Activated CD4-positive, CD25-positive, alpha-beta regulatory T cell (primary cell): ENCODE results near the gene NTF3.

Experiments used
- DNase-seq, 4 experiments: peaks; one replicate each; lab custom pipeline; 2025; lab: John Stamatoyannopoulos, UW

Gene NTF3

DNA sequence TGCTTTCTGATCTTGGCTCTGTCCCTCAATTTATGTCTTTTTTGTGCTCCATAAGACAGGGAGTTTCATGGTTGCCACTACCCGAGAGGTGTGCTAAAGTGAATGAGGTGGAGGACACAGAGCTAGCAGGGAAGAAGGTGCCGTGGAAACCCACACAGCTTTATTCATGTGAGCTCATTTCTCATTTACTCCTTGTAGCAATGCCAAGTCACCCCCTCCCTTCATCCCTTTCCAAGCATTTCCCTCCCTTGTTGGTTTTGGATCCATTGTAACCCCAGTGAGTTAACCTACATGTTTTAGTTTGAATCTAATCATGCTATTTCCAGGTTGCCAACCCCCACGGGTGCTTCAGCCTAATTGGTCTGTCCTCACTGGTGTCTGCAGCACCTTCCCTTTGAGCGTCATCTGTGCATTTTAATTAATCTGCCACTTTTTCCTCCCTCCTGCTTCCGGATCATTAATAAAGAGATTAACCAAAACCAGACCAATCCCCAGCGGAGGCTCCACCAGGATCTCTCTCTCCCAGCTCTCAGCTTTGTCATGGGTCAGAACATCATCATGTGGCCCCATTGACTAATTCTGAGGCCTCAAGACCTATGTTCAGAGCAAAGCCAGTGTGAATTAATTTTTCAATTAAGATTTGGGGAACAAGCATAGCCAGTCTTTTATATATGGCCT lies 56.2 kb downstream of the NTF3 start:
- no peak for DNase-seq

DNA sequence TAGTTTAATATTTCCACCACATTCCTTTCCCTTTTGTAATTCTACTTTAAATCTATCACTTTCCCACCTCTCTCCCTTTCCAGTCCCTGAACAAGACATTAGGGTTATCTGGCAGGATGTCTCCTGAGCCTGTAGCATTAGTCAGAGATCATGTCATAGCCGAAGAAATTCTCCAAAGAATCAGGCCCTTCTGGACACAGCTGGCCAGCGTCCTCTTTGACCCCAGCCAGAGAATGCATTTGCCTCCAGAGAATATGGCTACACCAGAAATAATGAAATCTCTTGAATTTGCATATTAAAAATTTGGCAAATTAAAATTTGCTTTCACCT lies 56.7 kb downstream of the NTF3 start:
- no peak for DNase-seq

DNA sequence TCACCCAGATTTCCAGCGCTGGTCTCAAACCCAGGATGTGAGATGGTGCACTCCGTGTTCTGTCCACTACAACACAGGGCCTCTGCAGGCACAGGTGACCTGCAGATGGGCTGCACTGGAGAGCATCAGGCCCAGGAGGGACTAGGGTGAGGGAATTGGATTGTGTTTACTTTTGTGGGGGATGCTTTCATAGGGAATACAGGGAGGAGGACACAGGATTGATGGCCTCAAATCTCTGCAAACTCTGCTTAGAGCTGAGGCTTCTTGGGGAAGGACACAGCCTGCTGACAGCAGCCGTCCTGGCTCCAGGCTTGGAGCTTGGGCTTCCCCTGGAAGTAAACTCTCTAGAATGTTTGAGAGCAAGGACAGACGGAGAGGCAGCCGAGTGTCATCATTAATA lies 57.1 kb downstream of the NTF3 start:
- DNase-seq, result no peak

DNA sequence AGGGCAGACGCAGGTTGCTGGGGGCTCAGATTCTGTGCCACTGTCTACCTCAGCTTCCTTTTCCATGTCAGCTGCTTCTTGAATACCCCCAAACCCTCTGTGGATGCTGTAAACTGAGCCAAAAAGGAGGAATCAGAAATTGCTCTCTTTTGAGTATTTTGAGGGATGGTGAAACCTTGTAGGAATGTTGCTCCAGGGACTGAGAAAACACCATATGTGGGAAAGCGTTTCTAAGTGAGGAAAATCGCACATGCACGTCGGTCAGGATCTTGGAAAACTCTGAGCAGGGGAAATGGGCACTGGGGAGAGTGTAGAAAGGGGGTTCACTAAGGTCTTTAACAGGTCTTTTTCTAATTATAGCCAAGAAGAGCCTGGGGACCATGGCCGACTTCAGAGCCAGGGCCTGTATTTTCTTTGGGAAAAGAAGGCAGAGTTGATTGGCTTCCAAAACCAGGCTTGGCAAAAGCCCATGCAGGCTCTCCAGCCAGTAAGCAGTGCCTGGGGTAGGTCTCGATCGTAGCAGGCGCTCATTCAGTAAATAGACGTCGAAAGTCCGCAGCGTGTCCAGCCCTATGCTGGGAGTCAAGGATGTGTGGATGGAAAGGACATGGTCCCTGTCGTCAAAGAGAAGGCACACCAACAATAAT lies 58.0 kb downstream of the NTF3 start:
- no peak for DNase-seq

DNA sequence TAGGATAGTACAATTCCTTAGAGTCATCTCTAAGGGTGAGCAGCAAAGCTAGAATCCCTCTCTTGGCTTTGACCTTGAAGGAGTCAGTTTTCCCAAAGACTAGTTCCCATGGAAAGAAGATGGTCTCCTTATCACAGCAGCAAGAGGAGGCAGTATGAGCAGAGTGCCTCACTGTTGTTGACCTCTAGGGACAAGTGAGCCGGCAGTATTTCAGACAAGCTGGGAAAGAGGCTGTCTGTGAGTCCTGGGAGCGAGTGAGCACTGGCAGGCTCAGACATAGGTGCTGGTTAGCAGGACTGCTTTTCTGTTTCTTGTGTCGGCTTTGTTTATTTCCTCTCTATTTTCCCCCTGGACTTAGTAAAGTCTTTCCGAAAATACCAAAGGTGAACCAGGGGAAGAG lies 60.7 kb downstream of the NTF3 start:
- DNase-seq, result no peak

DNA sequence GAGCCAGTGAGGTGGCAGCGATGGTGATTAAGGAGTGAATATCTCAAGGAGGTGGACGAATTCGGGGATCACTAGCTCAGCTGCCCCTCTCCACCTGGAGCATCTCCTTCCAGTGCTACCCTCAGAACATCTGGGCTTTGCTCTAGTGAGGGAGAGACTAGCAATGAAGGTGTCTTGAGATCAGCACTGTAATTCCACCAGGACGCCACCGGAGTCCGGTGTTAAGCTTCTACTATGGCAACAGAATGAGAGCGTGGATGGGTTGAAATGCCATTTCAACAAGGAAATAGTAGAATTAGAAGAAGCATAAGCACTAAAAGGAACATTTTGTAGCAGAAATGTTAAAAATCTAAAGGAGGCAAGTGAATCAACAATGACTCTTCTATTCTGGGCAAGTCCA lies 61.1 kb downstream of the NTF3 start:
- DNase-seq, result no peak

DNA sequence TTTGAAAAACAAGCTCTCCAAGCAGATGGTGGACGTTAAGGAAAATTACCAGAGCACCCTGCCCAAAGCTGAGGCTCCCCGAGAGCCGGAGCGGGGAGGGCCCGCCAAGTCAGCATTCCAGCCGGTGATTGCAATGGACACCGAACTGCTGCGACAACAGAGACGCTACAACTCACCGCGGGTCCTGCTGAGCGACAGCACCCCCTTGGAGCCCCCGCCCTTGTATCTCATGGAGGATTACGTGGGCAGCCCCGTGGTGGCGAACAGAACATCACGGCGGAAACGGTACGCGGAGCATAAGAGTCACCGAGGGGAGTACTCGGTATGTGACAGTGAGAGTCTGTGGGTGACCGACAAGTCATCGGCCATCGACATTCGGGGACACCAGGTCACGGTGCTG lies 62.4 kb downstream of the NTF3 start:
- DNase-seq, result no peak

DNA sequence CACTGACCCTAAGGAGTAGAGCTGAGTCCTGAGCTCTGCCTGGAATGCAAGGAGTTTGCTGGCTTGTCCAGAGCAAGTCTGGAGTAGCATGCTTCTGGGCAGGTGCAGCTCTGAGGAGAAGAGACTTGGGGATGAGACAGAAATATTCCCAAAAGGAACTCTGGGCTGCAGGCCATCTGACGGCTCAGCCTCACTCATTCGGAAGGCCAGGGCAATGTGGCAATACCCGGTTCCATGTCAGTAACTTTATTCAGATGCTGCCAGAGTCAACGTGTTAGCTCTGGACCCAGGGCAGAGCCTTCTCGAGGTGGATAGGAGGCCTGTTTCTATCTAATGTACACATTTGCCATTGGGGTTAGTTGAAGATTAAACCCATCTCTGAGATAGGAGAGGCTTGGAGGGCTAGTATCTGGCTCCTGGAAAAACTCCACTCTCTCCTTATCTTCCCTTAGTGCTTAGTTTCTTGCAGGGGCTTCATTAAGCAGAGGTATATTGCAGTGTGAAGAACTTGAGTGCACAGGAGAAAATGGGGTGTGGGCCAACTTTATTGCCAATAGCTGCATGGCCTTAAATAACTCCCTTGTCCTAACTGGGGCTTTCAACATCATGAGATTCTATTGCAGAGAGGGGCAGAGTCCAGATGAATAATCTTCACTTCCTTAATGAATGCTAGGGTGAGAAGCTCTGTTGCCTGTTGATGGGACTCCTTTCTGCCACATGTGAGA lies 65.6 kb downstream of the NTF3 start:
- DNase-seq, result no peak

DNA sequence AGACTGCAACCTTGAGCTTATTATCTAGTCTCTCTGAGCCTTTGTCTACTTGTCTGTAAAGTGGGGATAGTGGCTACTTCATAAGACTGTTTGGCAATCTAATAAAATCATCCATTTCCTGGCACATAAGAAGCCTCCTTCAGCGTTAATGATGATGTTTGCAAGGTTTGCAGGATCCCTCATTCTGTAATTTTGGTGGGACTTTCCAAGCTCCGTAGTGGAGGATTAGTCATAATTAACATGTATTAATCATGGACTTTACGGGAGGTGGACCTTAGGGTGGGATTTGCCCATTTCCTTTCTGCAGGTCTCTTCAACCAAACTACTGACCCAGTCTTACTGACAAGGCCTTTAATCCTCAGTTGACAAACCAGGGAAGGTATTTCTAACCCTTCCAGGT lies 66.2 kb downstream of the NTF3 start:
- no peak for DNase-seq

DNA sequence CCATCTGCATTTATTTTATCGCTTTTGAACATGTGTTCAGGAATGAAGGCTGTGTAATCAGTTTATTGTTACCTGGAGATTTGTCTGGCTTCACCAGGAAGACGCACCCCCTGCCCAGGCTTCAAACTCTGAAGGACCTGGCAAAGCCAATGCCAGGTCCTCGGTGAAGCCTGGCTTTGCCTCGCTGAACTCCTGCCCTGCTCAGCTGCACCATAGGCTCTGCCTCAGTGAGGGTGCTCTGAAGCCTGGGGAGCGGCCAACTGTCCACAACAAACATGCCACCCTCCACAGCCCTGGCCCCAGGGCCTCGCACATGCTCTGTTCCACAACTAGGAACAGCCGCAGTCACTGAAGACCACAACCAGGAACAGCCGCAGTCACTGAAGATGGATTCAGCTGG lies 66.9 kb downstream of the NTF3 start:
- DNase-seq, result no peak

DNA sequence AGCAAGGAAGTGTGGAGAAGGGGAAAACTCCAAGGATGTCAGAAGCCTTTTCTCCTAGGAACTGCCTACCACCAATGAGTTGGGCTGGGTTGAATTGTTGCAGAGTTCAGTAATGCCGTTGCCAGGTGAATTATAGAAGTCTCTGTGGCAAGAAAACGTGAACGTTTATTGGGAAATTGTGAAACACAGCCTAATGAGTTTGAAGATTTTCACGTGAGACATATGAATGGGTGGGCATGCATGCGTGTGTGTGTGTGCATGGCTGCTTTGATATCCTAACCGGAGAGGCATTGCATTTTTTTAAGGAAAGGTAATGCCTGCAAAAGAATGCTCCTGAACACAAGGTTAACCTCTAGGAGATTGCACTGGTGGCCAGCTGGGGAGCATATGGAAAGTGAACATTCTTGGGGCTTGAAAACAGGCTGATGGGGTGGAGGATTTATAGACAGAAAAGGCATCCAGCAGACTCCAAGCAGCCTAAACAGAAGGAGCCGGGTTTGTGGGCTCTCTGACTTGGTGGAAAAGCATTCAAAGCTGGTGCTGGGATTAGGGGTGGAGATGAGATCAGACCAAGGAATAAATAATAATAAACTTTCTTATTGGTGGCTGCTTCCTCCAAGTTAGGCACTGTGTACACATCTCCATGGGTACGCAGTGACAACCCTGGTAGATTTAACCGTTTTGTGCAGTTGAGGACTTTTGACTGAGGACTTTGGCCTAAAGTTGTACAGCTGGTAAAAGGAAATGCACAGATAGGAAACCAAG lies 67.8 kb downstream of the NTF3 start:
- DNase-seq, result no peak

DNA sequence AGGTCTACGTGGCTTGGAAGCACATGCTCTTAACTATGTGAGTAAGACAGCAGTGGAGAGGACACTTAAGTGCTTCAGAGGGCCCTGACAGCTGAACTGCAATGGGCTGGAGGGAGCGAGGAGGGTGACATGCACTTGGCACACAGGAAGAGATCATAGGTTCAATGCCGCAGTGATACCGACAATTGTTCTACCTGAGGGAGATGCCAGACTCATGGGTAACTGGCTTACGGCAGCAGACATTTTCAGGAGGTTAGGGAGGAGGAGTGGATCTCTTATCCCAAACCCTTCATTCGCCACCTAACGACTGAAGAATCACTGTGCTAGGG lies 68.4 kb downstream of the NTF3 start:
- DNase-seq, result no peak

DNA sequence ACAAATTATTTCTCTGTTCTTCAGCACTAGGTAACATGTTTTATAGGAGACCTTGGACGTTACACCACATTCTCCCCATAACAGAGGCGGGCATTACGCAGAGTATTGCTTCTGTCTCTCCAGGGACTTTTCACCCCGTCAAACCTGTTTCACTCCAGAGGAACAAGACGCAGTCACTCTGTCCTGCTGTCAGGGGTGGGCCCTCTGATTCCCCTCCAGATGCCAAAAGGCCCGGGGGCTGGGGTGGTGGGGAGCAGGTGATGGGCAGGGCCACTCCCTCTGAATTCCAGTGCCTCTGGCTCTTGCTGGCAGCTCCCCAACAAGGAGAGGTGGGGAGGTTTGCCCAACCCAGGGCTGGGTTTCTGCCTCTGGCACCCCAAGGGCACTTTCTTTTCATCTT lies 71.9 kb downstream of the NTF3 start:
- DNase-seq, result no peak

DNA sequence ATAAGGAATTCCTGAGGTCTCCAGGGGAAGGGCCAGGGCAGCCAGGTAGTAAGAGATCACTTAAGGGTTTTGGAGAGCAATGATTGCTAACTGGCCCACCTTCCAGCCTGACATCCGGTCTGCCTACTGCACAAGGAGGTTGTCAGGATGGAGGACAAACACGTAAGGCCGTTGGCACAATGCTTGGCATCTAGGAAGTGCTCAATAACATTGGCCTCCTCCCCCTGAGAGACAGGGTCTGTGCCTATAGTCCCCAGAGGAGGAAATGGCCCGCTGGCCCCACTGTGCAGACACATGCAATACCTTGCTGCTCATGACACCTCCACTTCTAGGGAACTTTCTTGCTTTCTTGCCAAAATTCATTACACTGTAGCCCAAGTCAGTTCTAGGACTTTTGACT lies 73.2 kb downstream of the NTF3 start:
- no peak for DNase-seq

DNA sequence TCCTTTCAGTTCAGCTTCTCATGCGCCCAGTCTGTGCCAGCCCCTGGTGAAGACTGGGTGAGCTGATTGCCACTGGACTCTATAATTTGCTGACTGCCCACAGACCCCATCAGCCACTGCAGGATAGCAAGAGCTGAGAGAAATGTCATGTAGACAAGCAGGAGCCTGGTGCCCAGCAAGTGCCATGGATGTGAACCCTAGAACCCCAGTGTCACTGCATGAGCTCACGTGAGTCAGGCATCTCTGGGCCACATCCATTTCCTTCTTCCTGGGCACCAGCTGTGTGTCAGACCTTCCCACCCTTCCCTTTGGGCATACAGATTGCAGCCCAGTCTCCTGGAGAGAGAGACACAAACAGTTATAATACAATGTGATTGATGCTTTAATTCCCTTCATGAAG lies 73.8 kb downstream of the NTF3 start:
- no peak for DNase-seq

DNA sequence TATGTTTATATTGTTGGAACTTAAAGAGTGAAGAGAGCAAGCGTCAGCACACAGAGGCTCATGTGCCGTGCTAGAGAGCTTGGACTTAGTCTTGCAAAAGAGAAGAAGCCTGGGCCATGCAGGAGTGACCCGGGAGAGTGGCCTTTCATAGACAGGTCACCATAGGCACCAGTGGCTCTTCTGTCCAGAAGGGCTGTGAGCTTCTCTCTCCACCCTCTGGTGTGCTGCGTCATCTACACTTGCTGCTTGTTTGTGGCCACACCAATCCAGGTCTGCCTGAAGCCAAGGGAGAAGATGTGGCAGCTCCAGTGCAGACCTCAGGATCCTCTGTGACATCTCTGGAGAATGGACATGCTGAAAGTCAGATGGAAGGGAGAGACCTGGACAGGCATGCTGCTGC lies 74.4 kb downstream of the NTF3 start:
- no peak for DNase-seq

DNA sequence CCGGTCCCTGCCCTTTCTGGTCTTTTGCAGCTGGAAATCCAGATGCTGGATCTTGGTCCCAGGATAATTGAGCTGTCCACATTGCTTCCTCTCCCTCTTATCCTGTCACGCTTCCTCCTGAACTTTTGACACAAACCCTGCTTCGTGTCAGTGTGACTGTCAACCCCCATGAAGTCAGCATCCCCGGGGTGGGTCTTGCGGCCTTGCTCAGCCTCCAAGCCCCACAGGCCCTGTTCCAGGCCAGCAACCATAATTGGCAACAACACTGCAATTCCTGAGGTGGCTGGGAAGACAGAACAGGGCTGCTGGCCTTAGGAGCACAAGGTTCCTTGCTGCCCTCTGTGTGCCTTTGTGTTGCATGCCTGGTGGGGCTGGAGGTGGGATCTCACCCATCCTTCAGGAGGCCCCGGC lies 74.9 kb downstream of the NTF3 start:
- DNase-seq, result no peak

DNA sequence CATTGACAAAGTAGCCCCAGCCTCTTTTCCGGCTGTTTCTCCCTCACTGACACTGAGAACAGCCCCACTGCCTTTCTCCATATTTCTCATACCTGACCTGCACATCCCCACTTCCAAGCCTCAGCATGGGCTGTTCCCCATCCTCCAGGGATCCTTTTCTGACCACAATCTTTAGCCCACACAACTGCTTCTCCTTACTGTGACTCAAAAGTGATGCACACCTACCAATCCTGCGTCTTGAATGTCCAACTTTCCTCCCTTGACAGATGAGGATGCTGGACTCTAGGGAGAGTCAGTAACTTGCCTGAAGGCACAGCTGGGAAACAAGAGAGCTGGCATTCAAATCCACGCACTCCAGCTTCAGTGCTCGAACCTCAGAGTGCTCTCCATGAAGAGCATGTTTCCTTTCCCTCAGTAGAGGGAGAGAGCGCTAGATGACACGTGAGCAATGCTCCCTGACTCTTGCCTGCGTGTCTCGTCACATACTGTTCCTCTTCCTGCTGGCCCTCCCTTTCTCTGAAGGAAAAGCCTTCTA lies 75.6 kb downstream of the NTF3 start:
- no peak for DNase-seq

DNA sequence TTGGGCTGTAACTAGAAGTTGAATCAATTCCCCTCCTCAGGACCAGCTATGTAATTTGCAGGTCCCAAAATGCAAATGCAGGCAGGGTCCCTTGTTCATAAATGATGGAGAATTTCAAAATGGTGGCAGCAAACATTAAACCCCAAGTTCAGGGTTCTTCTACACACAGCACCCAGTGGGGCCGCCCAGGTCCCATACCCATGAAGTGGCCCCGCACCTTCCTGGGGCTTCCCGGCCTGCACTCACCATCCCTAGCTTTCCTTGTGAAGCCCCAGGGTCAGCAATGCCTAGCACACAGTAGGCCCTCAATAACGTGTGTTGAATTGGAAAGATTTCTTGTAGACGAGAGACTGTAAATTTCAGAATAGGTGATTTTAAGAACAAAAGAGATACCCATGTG lies 76.0 kb downstream of the NTF3 start:
- DNase-seq, result no peak

DNA sequence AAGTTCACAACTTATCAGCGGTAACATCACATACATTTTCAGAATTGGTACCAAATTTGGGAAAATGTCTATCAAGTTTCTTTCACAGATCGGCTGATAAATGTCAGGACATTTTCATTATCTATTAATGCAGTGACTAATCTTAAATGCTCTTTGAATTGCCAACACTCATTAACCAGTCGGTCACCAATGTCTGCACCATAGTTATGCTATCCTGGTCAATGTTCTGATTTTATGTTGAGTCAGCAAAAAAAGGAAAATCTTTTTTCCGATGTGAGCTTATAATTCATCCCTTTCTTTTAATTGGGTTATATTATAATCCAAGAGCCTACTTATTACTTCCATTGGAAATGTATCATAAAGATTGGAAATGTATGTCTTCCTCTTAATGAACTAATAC lies 77.2 kb downstream of the NTF3 start:
- DNase-seq, result no peak

DNA sequence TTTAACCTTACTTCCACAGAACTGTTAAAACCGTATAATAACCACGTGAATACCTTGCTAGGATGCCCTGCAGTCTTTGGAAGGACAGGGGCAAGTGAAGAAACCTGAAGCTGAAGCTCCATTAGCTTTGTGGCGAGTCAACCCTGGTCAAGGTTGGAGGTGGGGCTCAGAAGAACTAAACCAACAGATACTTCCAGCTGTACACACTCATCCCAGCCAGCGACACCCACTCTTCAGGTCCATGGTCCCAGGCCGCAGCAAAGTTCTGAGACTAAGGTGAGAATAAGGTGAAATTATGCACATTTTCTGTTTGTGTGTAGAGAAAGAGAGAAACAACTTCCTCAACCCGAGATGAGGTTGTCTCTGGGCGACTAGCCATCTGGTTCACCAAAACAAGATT lies 77.6 kb downstream of the NTF3 start:
- DNase-seq, result no peak

DNA sequence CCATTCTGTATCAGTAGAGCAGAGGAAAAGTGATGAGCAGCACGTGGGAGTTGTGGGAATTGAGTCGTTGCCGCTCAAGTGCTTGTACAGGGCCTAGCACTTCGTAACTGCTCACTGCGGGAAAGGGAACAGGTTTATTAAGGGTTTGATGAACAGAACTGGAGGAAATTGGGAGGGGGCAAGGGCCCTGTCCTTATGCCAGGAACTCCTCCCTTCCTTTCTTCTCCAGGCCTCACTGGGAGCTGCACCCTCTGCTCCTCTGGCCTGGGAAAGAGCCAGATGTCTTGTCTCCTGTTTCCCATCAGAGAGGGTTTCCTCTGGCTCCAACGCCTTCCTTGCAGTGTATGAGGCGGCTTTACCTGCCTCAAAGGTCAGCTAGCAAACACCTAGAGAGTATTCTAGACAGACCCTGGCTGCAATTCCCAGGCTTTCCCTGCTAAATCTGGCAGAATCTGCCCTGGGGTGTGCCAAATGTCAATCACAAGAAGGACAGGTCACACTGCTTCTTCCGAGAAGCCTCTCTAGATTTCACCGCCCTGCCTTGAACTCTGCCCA lies 78.4 kb downstream of the NTF3 start:
- DNase-seq, result no peak

DNA sequence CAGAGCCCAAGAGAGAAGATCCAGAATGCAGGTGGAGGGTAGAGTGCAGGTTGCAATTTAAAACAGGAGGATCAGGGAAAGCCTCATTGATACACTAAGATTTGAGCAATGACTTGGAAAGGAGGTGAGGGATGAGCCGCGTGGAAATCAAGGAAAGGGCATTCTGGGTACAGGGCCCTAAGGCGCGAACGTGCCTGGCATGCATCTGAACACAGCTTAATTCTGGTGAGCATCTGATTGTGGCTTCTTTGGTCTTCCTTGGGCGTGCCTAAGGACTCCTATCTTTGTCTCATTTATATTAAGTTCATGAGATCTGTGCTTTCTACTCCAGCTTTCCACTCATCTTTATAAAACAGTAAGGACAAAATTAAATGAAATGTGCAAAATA lies 79.3 kb downstream of the NTF3 start:
- no peak for DNase-seq
